Activated CD4-positive, alpha-beta T cell treated with anti-CD3 and anti-CD28 coated beads for 36 hours (primary cell): ENCODE measurements around the gene CREB5. TPM values are rescaled to one million over a fixed set of nuclear protein-coding genes. Genes with fewer than 3 reads are reported as not detected.

Source experiments
- ATAC-seq: fragments of 200-7000 bp; cut with Tn5 transposase; one replicate; pipeline ENCODE4 v1.10.0; 2021; ENCODE audit warnings: mild to moderate bottlenecking, moderate library complexity
- CTCF ChIA-PET: fragments of 350-600 bp; sonication (Branson Sonifier 250); formaldehyde crosslinking; loops from one replicate; lab custom pipeline; 2021; ENCODE audit warnings: antibody characterized with exemption; lab: Charles Lee
- POLR2A ChIA-PET: fragments of 350-600 bp; sonication (Branson Sonifier 250); formaldehyde crosslinking; loops from one replicate; lab custom pipeline; 2021; ENCODE audit warnings: antibody characterized with exemption, inconsistent platforms; lab: Charles Lee
- DNase-seq: peaks from one replicate; pipeline ENCODE4 v3.0.0-alpha.2; 2020
- H3K27ac Mint-ChIP-seq: one replicate; pipeline ENCODE4 v1.8.0; 2021; ENCODE audit warnings: mixed read lengths
- H3K27me3 Mint-ChIP-seq: one replicate; pipeline ENCODE4 v1.8.0; 2021; ENCODE audit warnings: mixed read lengths
- H3K36me3 Mint-ChIP-seq: one replicate; pipeline ENCODE4 v1.8.0; 2021; ENCODE audit warnings: low read depth, mixed read lengths
- H3K4me1 Mint-ChIP-seq: one replicate; pipeline ENCODE4 v1.8.0; 2021; ENCODE audit warnings: mixed read lengths
- H3K4me3 Mint-ChIP-seq: one replicate; pipeline ENCODE4 v1.8.0; 2021; ENCODE audit warnings: mild to moderate bottlenecking, moderate library complexity, mixed read lengths
- H3K9me3 Mint-ChIP-seq: one replicate; pipeline ENCODE4 v1.8.0; 2021; ENCODE audit warnings: low read depth, mixed read lengths
- intact Hi-C, 2 experiments: fragments of 100-400 bp; cut with DNase I in 1 of 2; cut with micrococcal nuclease in 1 of 2; formaldehyde crosslinking; loops; one replicate each; pipeline versions ENCODE4 v1.14.2 to v1.15.1; 2022 to 2024; cut with DNase I, micrococcal nuclease
- total RNA-seq, 2 experiments: library from RNA; stranded (reverse); gene quantifications; one replicate each; pipeline ENCODE4 v1.2.3, GENCODE V29; 2021

The CREB5 gene
- total RNA-seq, 2 experiments from 2014 or later, result 0.50 to 0.61 TPM

DNA sequence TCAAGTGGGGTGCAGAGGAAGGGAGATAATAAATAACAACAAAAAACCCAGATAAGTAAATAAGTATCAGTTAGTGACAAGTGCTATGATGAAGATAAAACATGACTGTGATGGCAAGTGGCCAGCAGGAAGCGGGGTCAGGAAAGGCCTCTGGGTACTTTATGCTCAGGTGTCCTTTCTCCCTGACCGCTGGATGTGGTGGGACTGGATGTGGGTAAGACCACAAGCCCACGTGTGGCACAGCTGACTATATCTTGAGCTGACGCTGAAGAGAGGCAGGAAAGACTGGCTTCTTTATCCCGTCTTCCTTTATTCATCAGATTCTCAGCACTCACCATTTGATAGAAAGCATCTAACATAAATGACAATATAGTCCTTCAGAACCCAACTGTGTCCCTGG, 87.8 kb downstream of the CREB5 start:
- Mint-ChIP-seq H3K27me3 (peaks cover 11% of the 10 kb centered on the region), H3K36me3 (no peaks in the 10 kb centered on the region), H3K4me1 (no peaks in the 10 kb centered on the region), H3K27ac (no peak overlapping the region), H3K4me3 (no peak overlapping the region), H3K9me3 (no peaks in the 10 kb centered on the region)
- ATAC-seq (no peak), DNase-seq (no peak)
- ChIA-PET CTCF (interaction anchor here (0.5 kb wide), 1 partner anchor 49 kb away, joined by 3 read pairs; no protein-coding TSS in a partner anchor), POLR2A (no interaction called here)
- intact Hi-C loops, result no loop called here

DNA sequence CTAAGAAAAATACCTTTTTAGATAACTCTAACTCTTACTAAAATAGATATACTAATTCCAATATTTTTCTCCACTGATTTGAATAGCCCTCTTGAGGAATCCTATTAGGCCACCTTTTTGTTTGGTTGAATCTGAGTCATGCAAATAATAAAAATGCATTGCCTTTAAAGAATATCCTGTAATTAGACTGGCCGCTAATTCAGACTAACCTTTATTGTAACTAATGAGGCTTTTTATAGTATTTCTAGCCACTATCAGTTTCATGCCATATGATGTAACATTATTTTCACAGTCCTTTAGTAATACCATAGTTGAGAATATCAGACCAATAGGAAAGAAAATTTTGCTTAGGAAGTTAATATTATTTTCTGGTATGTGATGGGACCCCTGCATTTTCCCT, 90.1 kb downstream of the CREB5 start:
- no peak overlapping the region for H3K27ac Mint-ChIP-seq
- POLR2A ChIA-PET, result no interaction called here

DNA sequence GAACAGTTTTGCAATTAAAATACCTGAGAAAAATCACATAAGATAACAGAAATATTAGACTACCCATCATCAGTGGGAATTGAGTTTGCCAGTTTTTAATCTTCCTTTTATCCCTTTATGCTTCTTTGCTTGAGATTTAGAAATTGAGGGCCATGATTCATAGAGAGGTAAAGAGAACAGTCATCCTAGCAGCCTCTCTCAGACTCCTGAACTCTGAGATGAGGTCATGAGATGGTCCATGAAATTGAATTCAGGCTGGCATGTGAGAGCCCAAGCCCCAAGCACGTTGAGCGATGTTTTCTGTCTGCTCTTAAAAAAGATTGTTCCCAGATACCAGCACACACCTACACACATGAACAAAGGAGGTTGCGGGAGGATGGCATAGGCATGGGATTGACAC, 91.1 kb downstream of the CREB5 start:
- ChIA-PET CTCF (interaction anchor here (0.7 kb wide), 1 partner anchor 962 kb away, joined by 3 read pairs; no protein-coding TSS in a partner anchor), POLR2A (no interaction called here)
- ATAC-seq (no peak), DNase-seq (no peak)
- no peak overlapping the region for H3K27ac Mint-ChIP-seq
- H3K9me3 Mint-ChIP-seq, result no peaks in the 10 kb centered on the region
- no peak overlapping the region for H3K4me3 Mint-ChIP-seq
- H3K27me3 Mint-ChIP-seq, result peaks cover 14% of the 10 kb centered on the region
- no peaks in the 10 kb centered on the region for H3K36me3 Mint-ChIP-seq
- no peaks in the 10 kb centered on the region for H3K4me1 Mint-ChIP-seq
- intact Hi-C loops, result no loop called here

More for the DNA sequence above, 90.1 kb downstream of the CREB5 start:
- Mint-ChIP-seq H3K27me3 (peaks cover 11% of the 10 kb centered on the region), H3K4me3 (no peak overlapping the region), H3K9me3 (no peaks in the 10 kb centered on the region), H3K4me1 (no peaks in the 10 kb centered on the region), H3K36me3 (no peaks in the 10 kb centered on the region)
- ATAC-seq, result no peak
- intact Hi-C loops, result no loop called here
- no peak for DNase-seq
- CTCF ChIA-PET, result no interaction called here

DNA sequence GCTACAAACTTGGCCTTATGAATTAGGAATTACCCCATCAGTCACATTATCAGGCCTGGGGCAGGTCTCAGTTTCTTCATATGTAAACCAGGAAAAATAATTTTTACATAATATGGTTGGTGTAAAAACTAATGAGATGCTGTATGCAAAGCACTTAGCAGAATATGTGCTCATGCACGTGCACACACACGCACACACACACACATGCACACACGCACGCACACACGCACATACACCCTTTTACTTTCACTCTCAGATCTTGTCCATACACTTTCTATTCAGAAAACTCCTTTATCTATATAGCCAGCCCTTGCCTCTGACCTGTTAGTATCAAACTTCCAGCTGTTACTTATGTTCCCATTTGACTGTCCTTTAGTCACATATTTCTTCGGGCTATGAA, 92.7 kb downstream of the CREB5 start:
- Mint-ChIP-seq H3K4me3 (no peak overlapping the region), H3K36me3 (no peaks in the 10 kb centered on the region), H3K4me1 (peaks cover 4% of the 10 kb centered on the region), H3K27me3 (peaks cover 9% of the 10 kb centered on the region), H3K27ac (no peak overlapping the region), H3K9me3 (no peaks in the 10 kb centered on the region)
- intact Hi-C loops, result no loop called here
- POLR2A ChIA-PET, result no interaction called here
- CTCF ChIA-PET, result no interaction called here
- no peak for DNase-seq
- no peak for ATAC-seq

DNA sequence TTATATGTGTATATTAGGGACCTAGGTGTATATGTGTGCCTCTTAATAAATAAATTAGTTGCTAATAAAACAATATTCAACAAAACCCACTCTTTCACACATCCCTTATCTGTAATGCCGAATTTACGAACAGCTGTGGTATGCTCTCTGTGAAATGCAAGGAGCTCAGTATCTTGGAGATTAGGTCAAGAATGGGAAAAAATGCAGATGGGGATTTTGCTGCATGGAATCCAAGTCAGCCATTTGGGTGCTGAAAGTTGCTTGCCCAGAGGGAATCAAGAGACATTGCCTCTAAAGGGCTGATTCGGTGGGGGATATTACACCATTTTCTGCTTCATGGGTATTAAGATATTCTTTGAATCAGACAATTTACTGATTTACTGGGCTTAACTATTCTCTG, 93.5 kb downstream of the CREB5 start:
- Mint-ChIP-seq H3K27ac (no peak overlapping the region), H3K4me1 (peaks cover 4% of the 10 kb centered on the region), H3K9me3 (no peaks in the 10 kb centered on the region), H3K27me3 (peaks cover 12% of the 10 kb centered on the region), H3K4me3 (no peak overlapping the region), H3K36me3 (no peaks in the 10 kb centered on the region)
- intact Hi-C loops, result no loop called here
- ChIA-PET POLR2A (no interaction called here), CTCF (no interaction called here)
- DNase-seq (no peak), ATAC-seq (no peak)

DNA sequence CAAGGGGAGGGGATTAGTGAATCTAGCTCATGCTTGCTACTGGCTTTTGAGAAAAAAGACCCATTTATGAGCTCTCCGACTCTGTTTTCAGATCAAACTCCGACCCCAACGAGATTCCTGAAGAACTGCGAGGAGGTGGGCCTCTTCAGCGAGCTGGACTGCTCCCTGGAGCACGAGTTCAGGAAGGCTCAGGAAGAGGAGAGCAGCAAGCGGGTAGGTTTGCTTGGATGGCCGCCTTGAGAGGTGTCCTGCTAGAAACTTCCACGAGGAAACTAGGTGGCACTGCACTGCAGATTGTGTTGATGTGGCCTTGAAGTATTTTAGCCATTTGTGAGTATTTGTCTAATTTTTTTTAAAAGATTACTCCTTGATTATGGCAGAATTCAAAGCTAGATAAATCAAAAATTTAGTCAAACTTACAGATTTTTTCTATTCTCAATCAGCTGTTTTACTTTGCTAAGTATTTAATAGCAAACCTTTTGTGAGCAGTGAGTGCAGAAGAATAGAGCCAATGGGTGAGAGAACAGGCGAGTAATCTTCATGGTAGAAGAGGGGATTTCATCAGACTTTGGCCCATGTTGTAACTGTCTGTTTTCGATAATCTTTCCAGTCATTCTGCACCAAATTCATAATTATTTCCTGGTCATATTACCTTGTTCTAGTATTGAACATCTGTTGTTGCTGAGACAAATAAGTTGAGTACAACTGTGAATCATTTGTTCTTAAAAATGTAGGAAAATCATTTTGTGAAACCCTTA, 95.4 kb downstream of the CREB5 start:
- CTCF ChIA-PET, result interaction anchor here (0.6 to 1.0 kb wide), 2 partner anchors 148 to 353 kb away, joined by 3 read pairs; no protein-coding TSS in a partner anchor
- Mint-ChIP-seq H3K27me3 (peaks cover 20% of the 10 kb centered on the region), H3K27ac (no peak overlapping the region), H3K9me3 (no peaks in the 10 kb centered on the region), H3K4me3 (no peak overlapping the region), H3K4me1 (peaks cover 4% of the 10 kb centered on the region), H3K36me3 (no peaks in the 10 kb centered on the region)
- no peak for ATAC-seq
- intact Hi-C loops, result no loop called here
- POLR2A ChIA-PET, result no interaction called here
- DNase-seq, result no peak

DNA sequence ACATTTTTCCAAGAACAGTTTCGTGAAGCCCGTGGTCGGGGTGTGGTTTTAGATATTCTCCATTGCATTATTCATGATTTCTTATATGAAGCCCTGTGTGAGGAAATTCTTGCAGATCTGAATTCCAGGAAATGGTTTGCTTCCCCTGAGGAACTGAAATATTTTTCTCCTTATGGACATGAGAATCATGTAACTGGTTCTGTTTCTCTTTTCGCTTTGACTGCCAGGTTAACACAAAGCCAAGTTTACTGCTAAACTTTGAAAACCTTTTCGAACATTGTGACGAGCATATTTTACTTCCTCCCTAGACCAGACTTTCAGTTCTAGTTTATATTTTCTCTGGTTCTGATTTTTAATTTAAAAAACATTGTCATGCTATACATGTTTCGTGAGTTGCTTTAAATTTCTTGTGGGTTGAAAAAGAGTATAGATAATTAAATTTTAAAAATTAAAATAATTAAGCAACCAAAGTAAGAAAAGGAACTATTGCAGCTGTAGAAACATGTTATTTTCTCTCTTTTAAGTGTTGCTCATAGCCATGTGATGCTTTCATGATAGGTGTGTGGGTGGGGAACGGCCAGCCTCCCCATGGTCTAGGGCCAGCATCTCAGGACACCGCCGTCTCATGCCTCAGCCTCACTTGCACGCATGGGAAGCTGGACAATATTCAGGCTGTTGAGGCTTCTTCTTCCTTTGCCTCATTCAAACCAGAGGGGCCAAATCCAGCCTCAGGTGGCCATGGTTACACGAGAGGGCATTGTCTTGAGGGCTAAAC, 97.1 kb downstream of the CREB5 start:
- Mint-ChIP-seq H3K27ac (no peak overlapping the region), H3K36me3 (no peaks in the 10 kb centered on the region), H3K4me1 (peaks cover 4% of the 10 kb centered on the region), H3K27me3 (peaks cover 20% of the 10 kb centered on the region), H3K9me3 (no peaks in the 10 kb centered on the region), H3K4me3 (no peak overlapping the region)
- ChIA-PET POLR2A (no interaction called here), CTCF (no interaction called here)
- intact Hi-C loops, result no loop called here
- no peak for DNase-seq
- ATAC-seq, result no peak

DNA sequence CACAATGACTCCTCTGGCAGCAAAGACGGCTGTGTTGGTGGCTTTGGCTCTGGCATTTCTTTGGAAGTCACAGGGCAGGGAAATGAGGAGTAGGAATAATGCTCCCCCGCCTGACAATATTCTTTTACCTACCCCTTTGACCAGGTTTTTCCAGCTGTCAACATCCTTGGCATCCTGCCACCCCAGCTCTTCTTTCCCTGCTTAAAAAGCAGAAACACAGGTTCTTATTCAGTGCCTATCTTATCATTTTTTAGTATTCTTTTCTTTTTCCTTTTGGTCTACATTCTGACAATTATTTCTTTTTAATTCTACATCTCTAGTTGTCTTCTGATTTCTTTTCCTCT, 97.7 kb downstream of the CREB5 start:
- H3K27me3 Mint-ChIP-seq, result peaks cover 20% of the 10 kb centered on the region
- no peak overlapping the region for H3K27ac Mint-ChIP-seq
- H3K9me3 Mint-ChIP-seq, result no peaks in the 10 kb centered on the region
- ChIA-PET POLR2A (no interaction called here), CTCF (no interaction called here)
- no peak overlapping the region for H3K4me3 Mint-ChIP-seq
- ATAC-seq (no peak), DNase-seq (no peak)
- intact Hi-C loops, result no loop called here
- H3K4me1 Mint-ChIP-seq, result peaks cover 4% of the 10 kb centered on the region
- H3K36me3 Mint-ChIP-seq, result no peaks in the 10 kb centered on the region

DNA sequence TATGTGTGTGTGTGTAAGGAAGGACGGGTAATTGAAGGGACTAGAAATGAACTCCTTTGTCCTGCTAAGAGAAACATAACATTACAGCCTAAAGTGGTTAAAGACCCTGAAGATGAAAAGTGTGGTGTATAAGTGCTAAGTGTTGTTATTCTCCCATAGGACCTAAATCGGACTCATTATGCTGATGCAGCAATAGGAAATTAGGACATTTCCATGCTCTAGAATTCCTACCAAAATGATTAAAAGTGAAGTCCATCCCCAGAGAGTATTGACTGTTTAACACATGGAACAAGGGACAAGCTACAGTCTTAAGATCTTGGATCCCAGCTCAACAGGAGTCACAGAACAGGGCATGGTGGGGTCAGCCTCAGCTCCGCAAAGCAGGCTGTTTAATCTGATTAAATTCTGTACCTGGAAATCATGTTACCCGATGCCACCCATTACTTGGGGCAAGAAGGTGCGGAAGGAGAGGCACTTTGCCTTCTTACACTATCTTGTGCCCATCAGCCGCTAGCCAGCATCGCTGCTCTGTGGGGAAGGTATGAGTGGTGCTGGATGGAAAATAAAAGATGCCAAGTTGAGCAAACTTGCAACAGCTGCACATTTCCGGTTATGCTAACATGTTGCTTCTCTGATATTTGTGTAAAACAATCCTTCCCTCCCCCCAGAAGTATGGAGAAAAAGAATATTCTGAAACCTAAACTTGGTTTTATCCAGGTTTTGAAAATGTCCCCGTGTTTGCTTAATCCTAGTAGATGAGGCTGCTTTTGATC, 100.5 kb downstream of the CREB5 start:
- H3K27me3 Mint-ChIP-seq, result peaks cover 21% of the 10 kb centered on the region
- H3K4me3 Mint-ChIP-seq, result no peak overlapping the region
- no peaks in the 10 kb centered on the region for H3K36me3 Mint-ChIP-seq
- H3K27ac Mint-ChIP-seq, result no peak overlapping the region
- DNase-seq, result no peak
- H3K4me1 Mint-ChIP-seq, result peaks cover 4% of the 10 kb centered on the region
- ChIA-PET CTCF (no interaction called here), POLR2A (no interaction called here)
- ATAC-seq, result no peak
- intact Hi-C loops, result no loop called here
- H3K9me3 Mint-ChIP-seq, result no peaks in the 10 kb centered on the region

DNA sequence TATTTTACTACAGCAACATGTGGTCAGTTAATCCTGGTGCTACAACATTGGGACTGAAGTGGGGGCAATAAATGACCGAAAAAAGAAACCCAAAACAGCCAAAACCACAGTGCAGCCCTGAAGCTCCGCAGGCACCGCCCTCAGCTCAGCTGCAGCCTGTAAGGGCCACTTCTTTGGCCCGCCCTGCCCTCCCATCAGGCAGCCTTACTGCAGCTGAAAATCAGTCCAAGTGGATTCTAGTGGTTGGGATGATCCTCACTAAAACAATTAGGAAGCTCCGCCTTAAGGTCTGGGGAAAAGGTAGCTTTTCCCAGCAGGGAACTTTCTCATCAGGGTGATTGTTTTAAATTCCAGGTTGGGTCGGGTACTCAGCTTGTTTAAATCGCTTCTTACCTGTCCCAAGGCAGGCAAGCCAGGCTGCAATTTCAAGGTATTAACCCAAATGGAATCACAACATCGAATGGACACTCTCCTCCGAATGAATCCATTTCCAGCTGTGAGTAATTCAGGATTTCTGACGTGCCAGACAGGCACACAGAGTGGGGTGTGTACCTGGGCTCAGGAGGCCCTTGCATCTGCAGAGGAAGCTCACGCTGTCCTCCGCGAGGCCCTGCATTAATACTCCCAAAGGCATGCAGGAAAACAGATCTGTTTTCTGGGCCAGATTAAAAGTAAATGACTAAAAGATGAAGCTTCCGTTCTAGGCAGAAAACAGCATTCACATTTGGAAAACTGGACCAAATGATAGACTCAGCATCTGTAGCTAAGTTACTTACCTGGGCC, 104.3 kb downstream of the CREB5 start:
- intact Hi-C loops, result no loop called here
- H3K27me3 Mint-ChIP-seq, result peaks cover 13% of the 10 kb centered on the region

DNA sequence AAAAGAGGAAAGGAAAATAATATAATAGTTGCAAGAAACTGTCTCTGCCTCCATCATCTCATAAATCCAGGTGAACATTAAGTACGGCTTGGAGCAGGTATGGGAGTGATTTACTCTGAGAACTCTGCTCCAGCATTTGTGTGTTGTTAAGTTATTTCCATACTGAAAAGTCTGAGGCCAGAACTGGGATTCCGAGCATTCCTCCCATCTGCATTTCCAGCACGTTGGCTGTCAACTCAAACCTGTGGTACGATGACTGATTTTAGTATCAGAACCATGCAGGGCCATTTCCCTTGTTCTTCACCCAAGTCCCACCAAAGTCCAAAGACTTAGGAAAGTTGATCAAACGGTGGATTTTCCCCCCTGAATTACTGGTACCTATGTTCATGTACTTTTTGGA, 104.9 kb downstream of the CREB5 start:
- no peak for ATAC-seq
- DNase-seq, result no peak
- no peaks in the 10 kb centered on the region for H3K4me1 Mint-ChIP-seq
- ChIA-PET CTCF (no interaction called here), POLR2A (no interaction called here)
- H3K27me3 Mint-ChIP-seq, result peaks cover 6% of the 10 kb centered on the region
- intact Hi-C loops, result no loop called here
- no peak overlapping the region for H3K4me3 Mint-ChIP-seq
- no peaks in the 10 kb centered on the region for H3K9me3 Mint-ChIP-seq
- H3K27ac Mint-ChIP-seq, result no peak overlapping the region
- H3K36me3 Mint-ChIP-seq, result no peaks in the 10 kb centered on the region

More for the DNA sequence above, 104.3 kb downstream of the CREB5 start:
- POLR2A ChIA-PET, result no interaction called here
- H3K4me1 Mint-ChIP-seq, result no peaks in the 10 kb centered on the region
- DNase-seq (no peak), ATAC-seq (no peak)
- CTCF ChIA-PET, result interaction anchor here (0.5 kb wide), 1 partner anchor 1441 kb away, joined by 3 read pairs; no protein-coding TSS in a partner anchor
- no peak overlapping the region for H3K4me3 Mint-ChIP-seq
- no peaks in the 10 kb centered on the region for H3K9me3 Mint-ChIP-seq
- no peak overlapping the region for H3K27ac Mint-ChIP-seq
- no peaks in the 10 kb centered on the region for H3K36me3 Mint-ChIP-seq
